Natural killer cell treated with Interleukin-12 subunit alpha and Interleukin-12 subunit beta and Interleukin-15 and Interleukin-18, amount 100 ng/mL, for 72 hours (primary cell): ENCODE data around the gene XKR7. TPM values are rescaled to one million over a fixed set of nuclear protein-coding genes. Genes with fewer than 3 reads are reported as not detected.

Source experiments
- ATAC-seq, 2 donors: fragments of 150-1000 bp; cut with Tn5 transposase in 1 of 2; sonication (Bioruptor Pico), chemical (Tn5 transposase) in 1 of 2; 2 replicates each; pipeline ENCODE4 v1.10.0; 2021
- DNase-seq: peaks from one replicate; pipeline ENCODE4 v3.0.0; 2022; ENCODE audit warnings: low spot score
- H3K27ac Mint-ChIP-seq, 2 donors: 1 replicate in 1 of 2; 2 replicates in 1 of 2; pipeline ENCODE4 v1.8.0; 2022; ENCODE audit warnings: mixed read lengths in 2 of 2, mild to moderate bottlenecking in 1 of 2, moderate library complexity in 1 of 2
- H3K27me3 Mint-ChIP-seq, 2 donors: 1 replicate in 1 of 2; 2 replicates in 1 of 2; pipeline ENCODE4 v1.8.0; 2022; ENCODE audit warnings: mixed read lengths in 2 of 2
- H3K36me3 Mint-ChIP-seq: one replicate; pipeline ENCODE4 v1.8.0; 2022; ENCODE audit warnings: mixed read lengths
- H3K4me1 Mint-ChIP-seq, 2 donors: 1 replicate in 1 of 2; 2 replicates in 1 of 2; pipeline ENCODE4 v1.8.0; 2022; ENCODE audit warnings: low read depth in 2 of 2, mixed read lengths in 2 of 2, mild to moderate bottlenecking in 1 of 2
- H3K4me3 Mint-ChIP-seq: one replicate; pipeline ENCODE4 v1.8.0; 2022; ENCODE audit warnings: mixed read lengths
- H3K9me3 Mint-ChIP-seq: 2 replicates; pipeline ENCODE4 v1.8.0; 2022; ENCODE audit warnings: mixed read lengths
- total RNA-seq, 2 donors: library from RNA; stranded (reverse); gene quantifications; one replicate each; pipeline ENCODE4 v1.2.3, GENCODE V29; 2022

Gene XKR7
- total RNA-seq, 2 donors from 2014 or later: 0.05 TPM; not detected in 1

DNA sequence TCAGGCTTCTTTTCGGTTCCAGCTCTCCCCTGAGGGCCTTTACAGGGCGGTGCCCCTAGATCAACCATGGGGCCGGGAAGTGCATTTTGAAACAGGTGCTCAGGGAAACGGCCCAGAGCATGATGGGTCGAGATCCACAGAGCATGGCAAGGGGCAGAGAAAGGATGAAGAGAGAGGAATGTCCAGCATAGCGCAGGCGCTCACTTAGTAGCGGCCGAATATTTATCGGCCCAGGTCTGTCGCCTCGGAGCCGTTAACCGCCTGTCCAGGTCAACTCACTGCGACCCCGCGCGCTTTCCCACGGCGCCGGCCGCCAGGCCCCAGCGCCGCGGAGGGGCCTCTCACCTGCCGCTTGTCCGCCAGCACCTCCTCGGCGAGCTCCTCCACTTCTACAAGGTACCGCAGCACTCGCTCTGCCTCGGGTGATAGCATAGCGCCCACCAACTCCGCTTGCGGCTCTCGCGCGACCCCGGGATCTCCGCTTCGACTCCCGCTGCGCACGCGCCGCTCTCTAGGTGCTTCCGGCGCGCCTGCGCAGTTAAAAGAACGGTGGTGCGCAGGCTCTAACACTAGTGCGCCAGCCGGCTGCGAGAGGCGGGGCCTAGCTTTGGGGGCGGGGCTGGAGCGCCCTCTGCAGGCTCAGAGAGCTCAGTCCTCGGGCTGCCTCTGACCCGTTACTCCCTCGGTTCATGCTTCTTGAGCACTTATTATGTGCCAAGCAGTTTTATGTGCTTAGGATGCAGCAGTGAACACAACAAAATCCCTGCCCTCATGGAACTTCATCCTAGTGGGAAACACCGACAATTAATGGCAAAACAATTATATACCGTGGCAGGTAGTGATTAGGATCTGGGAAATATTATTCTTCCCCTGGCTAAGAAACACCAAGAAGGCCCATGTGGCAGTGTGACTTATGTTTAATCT, 16.2 kb upstream of the XKR7 start, which contains the start of gene PDRG1:
Gene PDRG1 (minus strand): TSS at position 517 of the 924 bp plus-strand sequence. CDS start 85 bp downstream, at position 432.
- Mint-ChIP-seq H3K27me3 (peaks cover 15 to 23% of the 10 kb centered on the region in 2 donors), H3K9me3 (no peaks in the 10 kb centered on the region), H3K4me3 (peak within 1 kb of the TSS; percentile 98), H3K4me1 (peaks cover 30 to 33% of the 10 kb centered on the region in 2 donors), H3K36me3 (peaks cover 16% of the 10 kb centered on the region), H3K27ac (peak within 1 kb of the TSS; percentile 86 to 91)
- peak; percentile 97 to 98 for ATAC-seq
- DNase-seq: peak; percentile 96

DNA sequence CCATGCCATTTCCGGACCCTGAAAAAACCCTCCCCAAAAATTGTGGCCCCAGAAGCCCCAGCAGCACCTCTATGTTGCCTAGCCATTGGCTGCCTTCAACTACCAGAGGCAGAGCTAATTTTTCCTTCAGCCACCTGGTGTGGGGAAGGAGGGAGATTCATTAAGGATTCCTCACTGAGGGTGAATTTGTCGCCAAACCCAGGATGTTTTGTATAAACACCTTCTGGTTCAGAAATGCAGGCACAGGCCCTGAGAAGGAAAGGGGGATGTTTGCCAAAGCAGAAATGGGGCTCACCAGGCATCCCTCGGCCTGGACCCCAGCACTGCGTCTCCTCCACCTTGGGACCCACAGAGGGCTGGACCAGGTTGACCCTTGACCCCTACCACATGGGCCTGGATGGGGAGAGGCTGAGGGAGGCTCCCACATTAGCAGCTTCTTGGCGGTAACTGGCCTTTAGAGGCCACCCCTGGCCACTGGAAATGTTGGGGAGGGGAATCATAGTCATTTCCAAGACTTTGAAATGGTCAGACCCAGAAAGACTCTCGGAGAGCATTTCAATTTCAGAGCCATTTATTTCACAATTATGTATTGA, 14.3 kb upstream of the XKR7 start:
- Mint-ChIP-seq H3K4me1 (peaks cover 30 to 33% of the 10 kb centered on the region in 2 donors), H3K9me3 (no peaks in the 10 kb centered on the region), H3K27ac (no peak overlapping the region), H3K36me3 (peaks cover 15% of the 10 kb centered on the region), H3K4me3 (no peak overlapping the region), H3K27me3 (peaks cover 18 to 25% of the 10 kb centered on the region in 2 donors)
- ATAC-seq: no peak
- no peak for DNase-seq

DNA sequence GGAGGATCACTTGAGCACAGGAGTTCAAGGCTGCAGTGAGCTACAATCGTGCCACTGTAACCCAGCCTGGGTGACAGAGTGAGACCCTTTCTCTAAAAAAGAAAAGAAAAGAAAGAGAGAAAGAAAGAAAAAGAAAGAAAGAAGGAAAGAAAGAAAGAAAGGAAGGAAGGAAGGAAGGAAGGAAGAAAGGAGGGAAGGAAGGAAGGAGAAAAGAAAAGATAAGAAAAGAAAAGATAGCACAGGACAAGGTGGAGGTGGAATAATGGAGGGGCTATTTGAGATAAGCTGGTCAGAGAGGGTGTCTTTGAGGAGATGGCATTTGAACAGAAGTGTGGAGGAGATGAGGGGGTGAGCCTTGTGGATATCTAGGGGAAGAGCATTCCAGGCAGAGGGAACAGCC, 13.5 kb upstream of the XKR7 start:
- no peak overlapping the region for H3K27ac Mint-ChIP-seq
- H3K9me3 Mint-ChIP-seq: no peaks in the 10 kb centered on the region
- no peak overlapping the region for H3K4me3 Mint-ChIP-seq
- DNase-seq (no peak), ATAC-seq (no peak)
- peaks cover 23 to 34% of the 10 kb centered on the region in 2 donors for H3K27me3 Mint-ChIP-seq
- peaks cover 25 to 28% of the 10 kb centered on the region in 2 donors for H3K4me1 Mint-ChIP-seq
- peaks cover 10% of the 10 kb centered on the region for H3K36me3 Mint-ChIP-seq

DNA sequence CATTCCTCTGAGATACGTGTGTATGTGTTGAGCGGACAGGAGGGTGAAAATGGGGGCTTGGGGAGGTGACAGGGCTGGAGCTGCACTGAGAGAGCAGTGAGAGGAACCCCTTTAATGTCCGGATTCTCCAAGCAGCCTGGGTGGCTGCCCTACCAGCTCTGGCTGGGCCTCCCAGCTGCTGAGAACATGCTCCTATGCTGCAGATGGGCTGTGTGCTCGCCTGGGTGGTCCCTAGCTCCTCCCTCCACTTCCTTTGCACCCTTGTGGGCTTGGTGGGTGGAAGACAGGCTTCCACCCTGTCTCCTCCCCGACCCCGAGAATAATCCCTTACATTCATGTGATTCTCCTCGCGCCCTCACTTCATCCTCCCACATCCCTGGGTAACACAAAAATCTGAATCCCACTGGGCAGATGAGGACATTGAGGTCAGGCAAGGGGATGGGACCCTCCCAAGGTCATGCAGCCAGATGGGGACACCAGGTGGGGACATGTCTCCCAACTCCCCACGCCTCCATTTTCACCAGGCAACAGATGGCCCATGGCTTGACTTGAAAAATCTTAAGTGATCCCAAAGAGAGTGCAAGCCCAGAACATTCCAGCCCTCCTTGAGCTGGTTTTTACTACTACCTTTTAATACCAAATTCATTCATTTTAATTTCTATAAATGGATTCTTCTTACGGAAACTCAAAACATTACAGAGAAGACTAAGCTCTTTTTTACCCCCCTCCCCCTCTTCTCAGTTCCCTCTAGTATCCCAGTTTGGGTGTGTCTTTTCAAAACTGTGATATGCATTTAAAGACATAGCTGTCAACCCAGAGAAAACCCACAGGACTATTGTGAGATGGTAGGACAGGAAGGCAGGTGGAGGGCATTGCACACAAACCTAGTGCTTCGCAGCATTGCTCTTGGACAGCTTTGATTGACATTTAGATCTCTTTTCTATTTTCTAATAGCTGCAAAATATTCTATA, 11.1 kb upstream of the XKR7 start:
- DNase-seq: no peak
- Mint-ChIP-seq H3K36me3 (peaks cover under 1% of the 10 kb centered on the region), H3K9me3 (no peaks in the 10 kb centered on the region), H3K27me3 (peaks cover 35 to 54% of the 10 kb centered on the region in 2 donors), H3K4me1 (peaks cover 4 to 5% of the 10 kb centered on the region in 2 donors), H3K27ac (no peak overlapping the region), H3K4me3 (no peak overlapping the region)
- no peak for ATAC-seq

DNA sequence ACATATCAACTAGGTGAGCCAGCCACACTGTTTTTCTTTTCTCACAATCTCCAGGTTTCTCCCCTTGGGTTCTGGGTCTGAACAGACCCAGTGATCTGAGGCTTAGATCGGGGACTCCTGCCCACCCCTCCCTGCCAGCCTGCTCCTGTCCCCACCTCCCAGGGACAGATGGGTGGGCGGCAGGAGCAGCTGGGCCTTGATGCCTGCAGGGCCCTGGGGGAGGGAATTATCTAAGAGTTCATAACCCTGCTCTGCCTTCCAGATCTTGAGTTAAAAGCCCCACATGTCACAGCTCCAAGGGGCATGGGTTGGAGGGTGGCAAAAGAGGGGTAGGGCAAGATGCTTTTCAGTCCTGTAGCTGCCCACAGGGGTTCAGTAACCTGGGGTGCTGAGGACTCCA, 5.2 kb upstream of the XKR7 start:
- Mint-ChIP-seq H3K4me3 (no peak overlapping the region), H3K9me3 (no peaks in the 10 kb centered on the region), H3K27ac (no peak overlapping the region), H3K27me3 (peaks cover 50 to 77% of the 10 kb centered on the region in 2 donors), H3K4me1 (peaks cover 7 to 9% of the 10 kb centered on the region in 2 donors), H3K36me3 (no peaks in the 10 kb centered on the region)
- DNase-seq (no peak), ATAC-seq (no peak)

DNA sequence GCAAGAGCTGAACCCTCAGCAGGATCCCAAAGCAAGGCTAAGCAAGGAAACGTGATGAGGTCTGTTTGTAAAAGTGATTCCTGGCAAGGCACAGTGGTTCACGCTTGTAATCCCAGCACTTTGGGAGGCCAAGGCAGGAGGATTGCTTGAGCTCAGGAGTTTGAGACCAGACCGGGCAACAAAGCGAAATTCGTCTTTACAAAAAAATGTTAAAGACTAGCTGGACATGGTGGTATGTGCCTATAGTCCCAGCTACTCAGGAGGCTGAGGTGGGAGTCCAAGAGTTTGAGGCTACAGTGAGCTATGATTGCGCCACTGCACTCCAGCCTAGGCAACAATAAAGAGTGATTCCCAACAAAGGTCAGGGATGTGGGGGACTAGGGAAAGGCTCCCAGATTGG, 4.1 kb upstream of the XKR7 start:
- Mint-ChIP-seq H3K36me3 (no peaks in the 10 kb centered on the region), H3K4me1 (peaks cover 10 to 14% of the 10 kb centered on the region in 2 donors), H3K27me3 (peaks cover 47 to 80% of the 10 kb centered on the region in 2 donors), H3K4me3 (no peak overlapping the region), H3K27ac (no peak overlapping the region), H3K9me3 (no peaks in the 10 kb centered on the region)
- DNase-seq (no peak), ATAC-seq (no peak)

DNA sequence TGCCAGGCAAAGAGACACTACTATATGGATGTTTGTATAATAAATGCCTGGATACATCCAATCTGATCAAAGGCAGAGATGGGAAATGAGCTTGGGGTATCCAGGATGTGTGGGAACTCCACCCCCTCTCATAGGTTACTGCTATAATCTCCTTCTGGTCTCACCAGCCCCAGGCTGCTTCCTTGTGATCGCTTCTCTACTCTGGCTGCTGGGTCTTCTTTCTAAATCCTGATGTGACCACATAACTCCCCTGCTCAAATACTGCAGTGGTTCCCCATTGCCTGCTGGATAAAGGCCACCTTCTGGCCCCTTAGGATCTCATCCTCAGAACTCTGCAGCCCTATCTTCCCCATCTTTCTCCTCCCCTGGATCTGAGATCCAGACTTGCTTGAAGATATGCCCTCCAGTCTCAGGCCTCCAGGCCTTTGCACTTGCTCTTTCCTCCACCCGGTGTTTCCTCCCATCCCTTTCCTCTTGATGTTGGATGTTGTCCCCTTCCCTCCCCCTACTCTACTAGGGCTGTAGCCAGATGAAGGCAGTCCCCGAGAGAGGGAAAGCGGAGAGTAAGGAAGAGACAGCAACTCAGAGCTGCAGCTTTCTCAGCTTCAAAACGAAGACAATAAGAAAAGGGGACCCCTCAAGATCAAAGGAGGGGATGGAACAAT, 828 bp upstream of the XKR7 start:
- DNase-seq: no peak
- Mint-ChIP-seq H3K9me3 (no peaks in the 10 kb centered on the region), H3K4me3 (peak overlapping the region; percentile 63), H3K4me1 (peaks cover 10 to 14% of the 10 kb centered on the region in 2 donors), H3K27ac (no peak overlapping the region), H3K36me3 (no peaks in the 10 kb centered on the region), H3K27me3 (peaks cover 40 to 74% of the 10 kb centered on the region in 2 donors)
- ATAC-seq: no peak

DNA sequence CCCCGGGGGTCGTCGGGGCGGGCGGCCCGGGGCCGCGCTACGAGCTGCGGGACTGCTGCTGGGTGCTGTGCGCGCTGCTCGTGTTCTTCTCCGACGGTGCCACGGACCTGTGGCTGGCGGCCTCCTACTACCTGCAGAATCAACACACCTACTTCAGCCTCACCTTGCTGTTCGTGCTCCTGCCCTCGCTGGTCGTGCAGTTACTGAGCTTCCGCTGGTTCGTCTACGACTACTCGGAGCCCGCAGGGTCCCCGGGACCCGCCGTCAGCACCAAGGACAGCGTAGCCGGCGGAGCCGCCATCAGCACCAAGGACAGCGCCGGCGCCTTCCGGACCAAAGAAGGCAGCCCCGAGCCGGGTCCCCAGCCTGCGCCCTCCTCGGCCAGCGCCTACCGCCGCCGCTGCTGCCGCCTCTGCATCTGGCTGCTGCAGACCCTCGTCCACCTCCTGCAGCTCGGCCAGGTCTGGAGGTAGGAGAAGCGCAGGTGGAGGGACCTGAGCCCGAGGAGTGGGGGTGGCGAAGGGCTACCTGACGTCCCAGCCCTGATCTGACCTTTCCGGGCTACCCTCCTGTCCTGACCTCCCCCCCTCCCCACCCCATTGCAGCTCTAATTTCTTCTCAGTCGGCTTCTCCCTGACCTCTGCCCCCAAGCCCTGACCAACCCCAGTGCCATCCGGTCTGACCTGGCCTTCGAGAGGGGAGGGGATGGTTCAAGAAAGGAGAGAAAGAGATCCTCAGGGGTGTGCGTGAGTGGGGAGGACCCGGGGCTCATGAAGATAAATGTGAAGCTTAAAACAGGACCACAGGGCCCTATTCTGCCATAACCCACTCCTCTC, 558 bp downstream of the XKR7 start:
- peaks cover 10 to 14% of the 10 kb centered on the region in 2 donors for H3K4me1 Mint-ChIP-seq
- peaks cover 42 to 75% of the 10 kb centered on the region in 2 donors for H3K27me3 Mint-ChIP-seq
- no peaks in the 10 kb centered on the region for H3K36me3 Mint-ChIP-seq
- H3K4me3 Mint-ChIP-seq: peak overlapping the region; percentile 83
- H3K27ac Mint-ChIP-seq: no peak overlapping the region
- peak; percentile 86 for DNase-seq
- H3K9me3 Mint-ChIP-seq: no peaks in the 10 kb centered on the region
- ATAC-seq: peak; percentile 89 to 91

DNA sequence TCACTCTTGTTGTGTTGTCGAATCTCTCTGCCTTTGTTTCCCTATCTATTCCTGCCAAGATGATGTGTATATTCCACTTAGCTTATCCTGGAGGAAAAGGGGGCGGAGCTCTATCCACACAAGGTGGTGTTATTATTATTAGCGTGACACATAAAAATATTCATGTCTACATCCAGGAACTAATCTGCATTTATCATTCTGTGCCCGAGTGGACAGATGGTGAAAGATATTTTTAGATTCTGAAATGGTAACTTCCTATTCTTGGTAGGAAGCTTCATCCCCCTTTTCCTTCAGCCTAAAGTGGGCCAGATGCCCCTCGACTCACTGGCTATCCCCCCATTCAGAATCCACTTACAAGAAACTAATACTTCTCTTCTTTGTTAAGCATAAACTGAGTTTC, 2.0 kb downstream of the XKR7 start:
- Mint-ChIP-seq H3K4me1 (peaks cover 10 to 14% of the 10 kb centered on the region in 2 donors), H3K27me3 (peaks cover 38 to 71% of the 10 kb centered on the region in 2 donors), H3K36me3 (no peaks in the 10 kb centered on the region), H3K27ac (no peak overlapping the region), H3K4me3 (no peak overlapping the region), H3K9me3 (no peaks in the 10 kb centered on the region)
- ATAC-seq: no peak
- DNase-seq: no peak

DNA sequence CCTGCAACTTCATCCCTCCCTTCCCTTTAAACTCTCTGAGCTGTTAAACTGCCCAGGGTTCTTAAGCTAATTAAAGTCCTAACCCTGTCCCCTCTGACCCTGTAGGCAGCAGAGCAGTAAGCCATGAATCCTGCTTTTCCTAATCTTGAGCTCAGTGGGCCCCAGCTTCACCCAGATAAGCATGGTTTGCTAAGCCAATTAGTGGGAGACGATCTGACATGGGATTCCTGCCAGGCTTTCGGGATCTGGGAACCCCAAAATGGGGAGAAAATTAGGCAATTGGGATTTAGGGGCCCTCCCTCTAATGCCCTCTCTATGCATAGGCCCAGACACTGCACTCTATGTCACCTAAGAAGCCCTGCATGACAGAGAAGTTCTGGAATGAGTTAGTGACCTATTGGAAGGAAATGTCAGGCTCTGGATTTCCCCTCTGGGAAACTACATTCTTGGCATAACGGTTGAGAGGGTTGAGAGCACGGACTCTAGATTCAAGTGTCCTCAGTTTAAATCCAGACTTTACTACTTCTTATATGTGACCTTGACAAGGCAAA, 4.6 kb downstream of the XKR7 start:
- H3K4me3 Mint-ChIP-seq: no peak overlapping the region
- ATAC-seq (no peak), DNase-seq (no peak)
- no peaks in the 10 kb centered on the region for H3K36me3 Mint-ChIP-seq
- peaks cover 5% of the 10 kb centered on the region in 2 donors for H3K4me1 Mint-ChIP-seq
- peaks cover 30 to 63% of the 10 kb centered on the region in 2 donors for H3K27me3 Mint-ChIP-seq
- H3K27ac Mint-ChIP-seq: no peak overlapping the region
- H3K9me3 Mint-ChIP-seq: no peaks in the 10 kb centered on the region

DNA sequence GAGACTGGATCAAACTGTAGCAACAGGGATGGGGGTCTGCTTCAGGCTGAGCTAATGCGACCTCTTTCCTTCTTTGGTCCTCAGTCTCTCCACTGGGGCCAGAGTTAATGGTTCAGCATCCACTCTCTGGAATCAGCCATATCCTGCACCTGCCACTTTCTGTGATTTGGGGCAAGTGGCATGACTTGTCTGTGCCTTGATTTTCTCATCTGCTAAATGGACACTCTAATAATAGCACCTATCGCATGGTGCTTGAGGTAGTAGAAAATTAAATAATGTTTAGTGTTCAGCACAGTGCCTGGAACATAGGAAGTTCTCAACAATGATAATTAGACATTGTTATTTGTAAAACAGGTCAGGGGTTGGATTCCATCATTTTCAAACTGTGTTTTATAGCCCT, 6.3 kb downstream of the XKR7 start:
- H3K36me3 Mint-ChIP-seq: no peaks in the 10 kb centered on the region
- H3K4me3 Mint-ChIP-seq: no peak overlapping the region
- ATAC-seq (no peak), DNase-seq (no peak)
- H3K27ac Mint-ChIP-seq: no peak overlapping the region
- H3K9me3 Mint-ChIP-seq: no peaks in the 10 kb centered on the region
- H3K4me1 Mint-ChIP-seq: no peaks in the 10 kb centered on the region
- peaks cover 29 to 54% of the 10 kb centered on the region in 2 donors for H3K27me3 Mint-ChIP-seq

DNA sequence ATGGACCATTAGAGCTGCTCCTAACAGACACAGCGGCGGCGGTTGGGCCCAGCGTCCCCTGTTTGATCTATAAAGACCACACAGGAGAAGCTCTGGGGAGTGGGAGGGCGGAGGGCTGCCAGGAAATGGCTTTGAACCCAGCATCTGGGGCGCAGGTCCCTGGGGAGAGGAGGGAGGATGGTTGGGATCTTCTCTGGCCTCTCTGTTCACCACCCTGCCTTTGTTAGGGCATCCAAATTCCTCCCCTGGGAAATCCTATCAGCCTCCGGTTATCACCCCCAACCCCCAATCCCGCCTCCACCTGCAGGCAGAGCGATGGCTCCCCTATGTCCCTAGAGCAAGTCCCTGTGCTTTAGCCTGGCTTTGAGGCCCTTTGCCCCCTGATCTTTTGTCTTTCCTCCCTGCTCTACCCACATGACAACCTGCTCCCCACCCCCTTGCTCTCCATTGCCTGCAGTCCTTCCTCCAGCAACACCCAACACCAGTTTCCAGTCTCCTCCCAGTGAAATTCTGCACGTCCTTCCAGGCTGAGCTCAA, 7.1 kb downstream of the XKR7 start:
- no peak overlapping the region for H3K27ac Mint-ChIP-seq
- H3K36me3 Mint-ChIP-seq: no peaks in the 10 kb centered on the region
- no peak for DNase-seq
- ATAC-seq: no peak
- no peaks in the 10 kb centered on the region for H3K9me3 Mint-ChIP-seq
- H3K4me1 Mint-ChIP-seq: no peaks in the 10 kb centered on the region
- no peak overlapping the region for H3K4me3 Mint-ChIP-seq
- peaks cover 28 to 48% of the 10 kb centered on the region in 2 donors for H3K27me3 Mint-ChIP-seq
